GM21367 (cell line): ENCODE measurements around the gene FOXO1.
"Not testable (repeated sequence)": the region's sequence is repeated elsewhere in the genome, so short reads cannot be mapped to it uniquely, and the experiment has no call there.

Source experiments
- ATAC-seq: cut with Tn5 transposase; IDR thresholded peaks from one replicate; pipeline ENCODE4 v1.9.1; 2021; ENCODE audit not compliant: unreplicated experiment

The FOXO1 gene

GRCh38 chr13:40666933-40667621, 636 bp upstream of the FOXO1 start:
- ATAC-seq: no peak

GRCh38 chr13:40665126-40666044, 1.1 kb downstream of the FOXO1 start:
- peak; percentile 2 for ATAC-seq

- peak; percentile 17 for ATAC-seq
Observed at GRCh38 chr13:40664350-40665125, 1.9 kb downstream of the FOXO1 start.

- not testable (repeated sequence) for ATAC-seq
Observed at GRCh38 chr13:40664100-40664349, 2.4 kb downstream of the FOXO1 start.

- ATAC-seq: peak; percentile 30
Observed at GRCh38 chr13:40662866-40663265, 3.6 kb downstream of the FOXO1 start.

- ATAC-seq: no peak
Observed at GRCh38 chr13:40661875-40662665, 4.4 kb downstream of the FOXO1 start.

GRCh38 chr13:40660692-40661091, 5.7 kb downstream of the FOXO1 start:
- ATAC-seq: no peak

GRCh38 chr13:40660141-40660664, 6.2 kb downstream of the FOXO1 start:
- ATAC-seq: no peak

GRCh38 chr13:40657951-40658350, 8.5 kb downstream of the FOXO1 start:
- no peak for ATAC-seq

- ATAC-seq: no peak
Observed at GRCh38 chr13:40657307-40657706, 9.1 kb downstream of the FOXO1 start.

GRCh38 chr13:40656358-40656757, 10.1 kb downstream of the FOXO1 start:
- ATAC-seq: no peak

- no peak for ATAC-seq
Observed at GRCh38 chr13:40653527-40654318, 12.7 kb downstream of the FOXO1 start.

- no peak for ATAC-seq
Observed at GRCh38 chr13:40652588-40652940, 13.9 kb downstream of the FOXO1 start.

GRCh38 chr13:40651866-40652587, 14.4 kb downstream of the FOXO1 start:
- ATAC-seq: no peak

GRCh38 chr13:40648841-40649240, 17.6 kb downstream of the FOXO1 start:
- ATAC-seq: no peak

GRCh38 chr13:40648040-40648439, 18.4 kb downstream of the FOXO1 start:
- no peak for ATAC-seq

- ATAC-seq: no peak
Observed at GRCh38 chr13:40644838-40645604, 21.4 kb downstream of the FOXO1 start.

GRCh38 chr13:40640845-40641458, 25.5 kb downstream of the FOXO1 start:
- no peak for ATAC-seq
